Lower lobe of right lung (tissue), 2 donors: ENCODE data around the gene RNF157. TPM values are rescaled to one million over a fixed set of nuclear protein-coding genes. Genes with fewer than 3 reads are reported as not detected.
"Not testable (repeated sequence)": the region's sequence is repeated elsewhere in the genome, so short reads cannot be mapped to it uniquely, and the experiment has no call there.

Experiments used
- ATAC-seq, 2 donors: fragments of 200-7000 bp; cut with Tn5 transposase; one replicate each; pipeline ENCODE4 v1.9.1; 2020 to 2022; ENCODE audit warnings: mild to moderate bottlenecking in 2 of 2, moderate library complexity in 2 of 2
- DNase-seq: peaks from one replicate; pipeline ENCODE4 v3.0.0-alpha.2; 2020
- H3K27ac ChIP-seq: fragments of 200-600 bp; one replicate; pipeline ENCODE4 v1.8.0; 2022
- H3K27me3 ChIP-seq: fragments of 200-600 bp; one replicate; pipeline ENCODE4 v1.8.0; 2022; ENCODE audit warnings: low read depth
- H3K36me3 ChIP-seq: fragments of 200-600 bp; one replicate; pipeline ENCODE4 v1.8.0; 2022; ENCODE audit warnings: mild to moderate bottlenecking
- H3K4me1 ChIP-seq: fragments of 200-600 bp; one replicate; pipeline ENCODE4 v1.8.0; 2022
- H3K4me3 ChIP-seq: fragments of 200-600 bp; one replicate; pipeline ENCODE4 v1.8.0; 2022; ENCODE audit warnings: mild to moderate bottlenecking
- H3K9me3 ChIP-seq: fragments of 200-600 bp; one replicate; pipeline ENCODE4 v1.8.0; 2022
- intact Hi-C: fragments of 100-400 bp; cut with DNase I; formaldehyde crosslinking; loops from one replicate; pipeline ENCODE4 v1.11.0; 2022
- total RNA-seq: library from RNA; stranded (reverse); fragmentation: NEBNext Ultra II Directional; extraction: Animal tissue kit (Norgen Biotek cat#: 25700); gene quantifications from one replicate; pipeline ENCODE4 v1.2.1, GENCODE V29; 2021
- TF ChIP-seq, protein P1 (sequence below): fragments of 200-600 bp; IDR thresholded peaks from one replicate; pipeline ENCODE4 v1.8.0; 2022; ENCODE audit warnings: antibody characterized with exemption, mild to moderate bottlenecking
- donor health status: DM: no; HTN: yes; CAD: no; lungs with severe emphysema.

RNF157 gene
- total RNA-seq, 1 donor from 2014 or later, result 2.4 TPM

- DNase-seq (no peak), ATAC-seq (no peak)
- peak overlapping the region; percentile 73 for H3K27ac ChIP-seq
- H3K36me3 ChIP-seq, result peaks cover 2% of the 10 kb centered on the region
- intact Hi-C loops, result no loop called here
- H3K4me3 ChIP-seq, result no peak overlapping the region
- H3K4me1 ChIP-seq, result peaks cover 65% of the 10 kb centered on the region
- no peaks in the 10 kb centered on the region for H3K9me3 ChIP-seq
- TF ChIP-seq, protein P1, sequence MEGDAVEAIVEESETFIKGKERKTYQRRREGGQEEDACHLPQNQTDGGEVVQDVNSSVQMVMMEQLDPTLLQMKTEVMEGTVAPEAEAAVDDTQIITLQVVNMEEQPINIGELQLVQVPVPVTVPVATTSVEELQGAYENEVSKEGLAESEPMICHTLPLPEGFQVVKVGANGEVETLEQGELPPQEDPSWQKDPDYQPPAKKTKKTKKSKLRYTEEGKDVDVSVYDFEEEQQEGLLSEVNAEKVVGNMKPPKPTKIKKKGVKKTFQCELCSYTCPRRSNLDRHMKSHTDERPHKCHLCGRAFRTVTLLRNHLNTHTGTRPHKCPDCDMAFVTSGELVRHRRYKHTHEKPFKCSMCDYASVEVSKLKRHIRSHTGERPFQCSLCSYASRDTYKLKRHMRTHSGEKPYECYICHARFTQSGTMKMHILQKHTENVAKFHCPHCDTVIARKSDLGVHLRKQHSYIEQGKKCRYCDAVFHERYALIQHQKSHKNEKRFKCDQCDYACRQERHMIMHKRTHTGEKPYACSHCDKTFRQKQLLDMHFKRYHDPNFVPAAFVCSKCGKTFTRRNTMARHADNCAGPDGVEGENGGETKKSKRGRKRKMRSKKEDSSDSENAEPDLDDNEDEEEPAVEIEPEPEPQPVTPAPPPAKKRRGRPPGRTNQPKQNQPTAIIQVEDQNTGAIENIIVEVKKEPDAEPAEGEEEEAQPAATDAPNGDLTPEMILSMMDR, result no peak
- no peaks in the 10 kb centered on the region for H3K27me3 ChIP-seq
Measured at GRCh38 chr17:76263896-76264295, 23.6 kb upstream of the RNF157 start.

- H3K27me3 ChIP-seq, result no peaks in the 10 kb centered on the region
- no peaks in the 10 kb centered on the region for H3K9me3 ChIP-seq
- H3K4me1 ChIP-seq, result peaks cover 60% of the 10 kb centered on the region
- intact Hi-C loops, result no loop called here
- H3K27ac ChIP-seq, result peak overlapping the region; percentile 73
- DNase-seq (no peak), ATAC-seq (peak in 1 of 2 donors; percentile 7)
- TF ChIP-seq, protein P1, result no peak
- no peaks in the 10 kb centered on the region for H3K36me3 ChIP-seq
- H3K4me3 ChIP-seq, result no peak overlapping the region
Measured at GRCh38 chr17:76262732-76263344, 22.5 kb upstream of the RNF157 start.

GRCh38 chr17:76261421-76262215 is 21.3 kb upstream of the RNF157 start:
- peaks cover 48% of the 10 kb centered on the region for H3K4me1 ChIP-seq
- intact Hi-C loops, result no loop called here
- H3K27ac ChIP-seq, result peak overlapping the region; percentile 73
- no peaks in the 10 kb centered on the region for H3K9me3 ChIP-seq
- H3K4me3 ChIP-seq, result no peak overlapping the region
- H3K27me3 ChIP-seq, result no peaks in the 10 kb centered on the region
- ATAC-seq, result no peak
- DNase-seq, result no peak
- TF ChIP-seq, protein P1, result no peak
- H3K36me3 ChIP-seq, result no peaks in the 10 kb centered on the region

DNA sequence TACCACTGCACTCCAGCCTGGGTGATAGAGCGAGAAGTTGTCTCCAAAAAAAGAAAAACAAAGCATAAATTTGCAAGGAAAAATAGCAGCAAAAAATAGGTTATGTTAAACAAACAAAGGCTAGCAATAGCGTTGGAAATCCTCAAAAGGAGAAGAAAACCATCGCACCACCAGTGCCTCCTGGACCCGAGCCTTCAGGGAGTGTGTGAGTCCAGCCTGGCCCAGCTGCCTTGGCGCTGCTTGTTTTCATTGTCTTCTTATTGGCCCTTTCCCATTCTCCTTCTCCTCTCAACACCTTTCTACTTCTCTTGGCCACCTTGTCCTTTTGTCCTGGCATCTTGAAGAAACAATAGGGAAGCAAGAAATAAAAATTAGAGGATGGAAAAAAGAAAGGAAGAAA is 20.4 kb upstream of the RNF157 start:
- Histone ChIP-seq H3K9me3 (no peaks in the 10 kb centered on the region), H3K27me3 (no peaks in the 10 kb centered on the region), H3K27ac (no peak overlapping the region), H3K36me3 (no peaks in the 10 kb centered on the region), H3K4me3 (no peak overlapping the region), H3K4me1 (peaks cover 44% of the 10 kb centered on the region)
- intact Hi-C loops, result no loop called here
- peak; percentile 23 for DNase-seq
- TF ChIP-seq, protein P1, result no peak
- no peak for ATAC-seq

GRCh38 chr17:76260220-76260619 is 19.9 kb upstream of the RNF157 start:
- no peaks in the 10 kb centered on the region for H3K27me3 ChIP-seq
- H3K4me3 ChIP-seq, result no peak overlapping the region
- peak; percentile 4 for DNase-seq
- H3K4me1 ChIP-seq, result peaks cover 44% of the 10 kb centered on the region
- no peaks in the 10 kb centered on the region for H3K36me3 ChIP-seq
- ATAC-seq, result no peak
- H3K9me3 ChIP-seq, result no peaks in the 10 kb centered on the region
- TF ChIP-seq, protein P1, result no peak
- intact Hi-C loops, result no loop called here
- H3K27ac ChIP-seq, result peak overlapping the region; percentile 4

GRCh38 chr17:76256430-76257050 is 16.2 kb upstream of the RNF157 start:
- H3K27me3 ChIP-seq, H3K4me3 ChIP-seq, ATAC-seq, H3K36me3 ChIP-seq, DNase-seq, intact Hi-C loops, H3K9me3 ChIP-seq, H3K27ac ChIP-seq: not testable (repeated sequence)
- peaks cover 37% of the 10 kb centered on the region for H3K4me1 ChIP-seq
